Renal cortical epithelial cell (primary cell): Measurements from ENCODE around the gene SENP2. TPM values are rescaled to one million over a fixed set of nuclear protein-coding genes. Genes with fewer than 3 reads are reported as not detected.

Experiments
- DNase-seq: peaks from one replicate; pipeline ENCODE4 v3.0.0-alpha.2; 2011; ENCODE audit warnings: low read depth
- total RNA-seq: library from RNA; depleted of rRNA; stranded (reverse); fragments of >200 nt; gene quantifications from 2 replicates; pipeline ENCODE4 v1.2.3, GENCODE V29; 2014

SENP2 gene
- total RNA-seq, 1 donor from 2014 or later: 36.2 TPM

- no peak for DNase-seq
These were observed 91.9 kb downstream of the SENP2 start for GRCh38 chr3:185678027-185678426.

- no peak for DNase-seq
These were observed 94.1 kb downstream of the SENP2 start for GRCh38 chr3:185680231-185680630.

Other genes starting within 250 kb of the SENP2 start
- gene MAP3K13, start 223.2 kb upstream of the SENP2 start, total RNA-seq: 35.3 and 40.7 TPM in 2 replicates
- gene TMEM41A, start 87.3 kb upstream of the SENP2 start, total RNA-seq: 15.5 and 19.3 TPM in 2 replicates
- 9.6 and 10.9 TPM in 2 replicates for gene LIPH, start 33.7 kb upstream of the SENP2 start, total RNA-seq
- 33.5 and 65.1 TPM in 2 replicates for gene IGF2BP2, start 238.7 kb downstream of the SENP2 start, total RNA-seq